Fibroblast of lung (primary cell): ENCODE measurements around the gene LIF. TPM values are rescaled to one million over a fixed set of nuclear protein-coding genes. Genes with fewer than 3 reads are reported as not detected.

Source experiments
- DNase-seq, 2 donors: peaks; one replicate each; pipeline versions ENCODE4 v3.0.0 to v3.0.0-alpha.2; 2010; ENCODE audit warnings: low read depth in 2 of 2
- H2AFZ ChIP-seq: 2 replicates; pipeline ENCODE4 v1.5.1; 2012; ENCODE audit warnings: low read length, control low read depth, inconsistent platforms
- H3K27ac ChIP-seq: 2 replicates; pipeline ENCODE4 v1.5.1; 2011; ENCODE audit warnings: low read length, control low read depth; ENCODE audit not compliant: insufficient read depth
- H3K27me3 ChIP-seq: 2 replicates; pipeline ENCODE4 v1.5.1; 2011; ENCODE audit warnings: mild to moderate bottlenecking, low read length; ENCODE audit not compliant: control insufficient read depth, insufficient read depth
- H3K36me3 ChIP-seq: 2 replicates; pipeline ENCODE4 v1.5.1; 2011; ENCODE audit warnings: low read length; ENCODE audit not compliant: control insufficient read depth, insufficient read depth
- H3K4me1 ChIP-seq: 2 replicates; pipeline ENCODE4 v1.5.1; 2011; ENCODE audit warnings: low read length; ENCODE audit not compliant: control insufficient read depth, insufficient read depth; ENCODE audit errors: extremely low read depth
- H3K4me2 ChIP-seq: 2 replicates; pipeline ENCODE4 v1.5.1; 2011; ENCODE audit warnings: low read length, control low read depth; ENCODE audit not compliant: insufficient read depth; ENCODE audit errors: extremely low read depth
- H3K4me3 ChIP-seq, 4 experiments: fragments of 200-600 bp in 1 of 4; sonication (generic) in 1 of 4; replicated peaks in 1 of 4; 2 replicates each; pipeline ENCODE4 v1.5.1; 2011 to 2016; ENCODE audit warnings: low read length in 4 of 4, low read depth in 3 of 4, mild to moderate bottlenecking in 3 of 4, control low read depth in 2 of 4, inconsistent platforms in 1 of 4, mixed read lengths in 1 of 4; ENCODE audit not compliant: insufficient read depth in 1 of 4; ENCODE audit errors: control extremely low read depth in 1 of 4
- H3K79me2 ChIP-seq: 2 replicates; pipeline ENCODE4 v1.5.1; 2012; ENCODE audit warnings: mild to moderate bottlenecking, low read length, inconsistent platforms; ENCODE audit not compliant: control insufficient read depth, insufficient read depth
- H3K9ac ChIP-seq: 2 replicates; pipeline ENCODE4 v1.5.1; 2011; ENCODE audit warnings: mild to moderate bottlenecking, low read length, control low read depth; ENCODE audit not compliant: insufficient read depth
- H3K9me3 ChIP-seq: 2 replicates; pipeline ENCODE4 v1.5.1; 2012; ENCODE audit warnings: low read depth, low read length; ENCODE audit not compliant: control insufficient read depth, insufficient read depth
- H4K20me1 ChIP-seq: 2 replicates; pipeline ENCODE4 v1.5.1; 2011; ENCODE audit warnings: low read length; ENCODE audit not compliant: control insufficient read depth, insufficient read depth; ENCODE audit errors: extremely low read depth
- CTCF ChIP-seq, 2 donors: IDR thresholded peaks in 1 of 2; conservative IDR thresholded peaks in 1 of 2; 1 replicate in 1 of 2; 2 replicates in 1 of 2; pipeline ENCODE4 v1.5.1; 2011 to 2012; ENCODE audit warnings: low read length in 2 of 2, control low read depth in 1 of 2, inconsistent platforms in 1 of 2, low read depth in 1 of 2, mild to moderate bottlenecking in 1 of 2
- EZH2 ChIP-seq: IDR thresholded peaks from 2 replicates; pipeline ENCODE4 v1.5.1; 2012; ENCODE audit warnings: low read length, control low read depth, mild to moderate bottlenecking; ENCODE audit errors: missing control alignments
- polyA plus RNA-seq, 2 donors: library from polyadenylated mRNA; depleted of rRNA in 1 of 2; stranded (reverse) in 1 of 2; unstranded in 1 of 2; fragments of >200 nt; gene quantifications; 2 replicates each; pipeline ENCODE4 v1.2.1, GENCODE V29; 2011 to 2012; ENCODE audit warnings: missing spikeins in 1 of 2
- total RNA-seq: library from RNA; depleted of rRNA; stranded (reverse); fragments of >200 nt; gene quantifications from 2 replicates; pipeline ENCODE4 v1.2.1, GENCODE V29; 2014

LIF gene
- total and polyA plus RNA-seq, 2 donors (not counting 1 experiment from before 2014, with no cell fraction given): 4.5 to 11.2 TPM

- Histone ChIP-seq H3K27ac (no peak overlapping the region), H3K4me2 (no peak overlapping the region), H3K9ac (no peak overlapping the region), H4K20me1 (no peaks in the 10 kb centered on the region), H3K9me3 (no peaks in the 10 kb centered on the region), H3K36me3 (peaks cover 22% of the 10 kb centered on the region), H3K27me3 (no peaks in the 10 kb centered on the region), H3K4me1 (peaks cover 43% of the 10 kb centered on the region), H3K4me3 (no peak overlapping the region), H2AFZ (no peak overlapping the region), H3K79me2 (peaks cover 49% of the 10 kb centered on the region)
- DNase-seq: no peak
- TF ChIP-seq EZH2 (no peak), CTCF (conservative IDR thresholded peaks at IDR 0.05 in 1 of 2, IDR thresholded peaks at IDR 0.05 in 1 of 2; ENCODE audit: low read depth in 1 of 2, low read length in 2 of 2) (no peak)
Measured at GRCh38 chr22:30243661-30244060, 2.9 kb downstream of the LIF start.

- peak overlapping the region in 1 of 4 experiments; percentile 4 for H3K4me3 ChIP-seq
- H3K9me3 ChIP-seq: no peaks in the 10 kb centered on the region
- H3K36me3 ChIP-seq: peaks cover 22% of the 10 kb centered on the region
- H3K4me1 ChIP-seq: peaks cover 37% of the 10 kb centered on the region
- DNase-seq: peak; percentile 65 to 71
- H3K79me2 ChIP-seq: peaks cover 39% of the 10 kb centered on the region
- no peak overlapping the region for H3K9ac ChIP-seq
- no peak overlapping the region for H2AFZ ChIP-seq
- no peaks in the 10 kb centered on the region for H3K27me3 ChIP-seq
- TF ChIP-seq EZH2: no peak
- TF ChIP-seq CTCF (conservative IDR thresholded peaks at IDR 0.05 in 1 of 2, IDR thresholded peaks at IDR 0.05 in 1 of 2; ENCODE audit: low read depth in 1 of 2, low read length in 2 of 2): no peak
- H3K27ac ChIP-seq: peak overlapping the region; percentile 48
- H3K4me2 ChIP-seq: peak overlapping the region; percentile 49
- no peaks in the 10 kb centered on the region for H4K20me1 ChIP-seq
Measured at GRCh38 chr22:30241576-30242371, 4.8 kb downstream of the LIF start.

GRCh38 chr22:30240541-30241417 lies 5.8 kb downstream of the LIF start:
- Histone ChIP-seq H3K27me3 (no peaks in the 10 kb centered on the region), H3K36me3 (peaks cover 22% of the 10 kb centered on the region), H3K9ac (no peak overlapping the region), H3K9me3 (no peaks in the 10 kb centered on the region), H3K79me2 (peaks cover 32% of the 10 kb centered on the region), H2AFZ (no peak overlapping the region), H3K27ac (peak overlapping the region; percentile 48), H4K20me1 (no peaks in the 10 kb centered on the region), H3K4me3 (peak overlapping the region in 1 of 4 experiments; percentile 4), H3K4me1 (peaks cover 43% of the 10 kb centered on the region), H3K4me2 (no peak overlapping the region)
- no peak for DNase-seq
- no peak for TF ChIP-seq CTCF (conservative IDR thresholded peaks at IDR 0.05 in 1 of 2, IDR thresholded peaks at IDR 0.05 in 1 of 2; ENCODE audit: low read depth in 1 of 2, low read length in 2 of 2)
- TF ChIP-seq EZH2: no peak
